ENCODE results near the gene EYA2.

GRCh38 chr20:46970937-46971630 lies 76.4 kb downstream of the EYA2 start:
- TF ChIP-seq, protein P1, sequence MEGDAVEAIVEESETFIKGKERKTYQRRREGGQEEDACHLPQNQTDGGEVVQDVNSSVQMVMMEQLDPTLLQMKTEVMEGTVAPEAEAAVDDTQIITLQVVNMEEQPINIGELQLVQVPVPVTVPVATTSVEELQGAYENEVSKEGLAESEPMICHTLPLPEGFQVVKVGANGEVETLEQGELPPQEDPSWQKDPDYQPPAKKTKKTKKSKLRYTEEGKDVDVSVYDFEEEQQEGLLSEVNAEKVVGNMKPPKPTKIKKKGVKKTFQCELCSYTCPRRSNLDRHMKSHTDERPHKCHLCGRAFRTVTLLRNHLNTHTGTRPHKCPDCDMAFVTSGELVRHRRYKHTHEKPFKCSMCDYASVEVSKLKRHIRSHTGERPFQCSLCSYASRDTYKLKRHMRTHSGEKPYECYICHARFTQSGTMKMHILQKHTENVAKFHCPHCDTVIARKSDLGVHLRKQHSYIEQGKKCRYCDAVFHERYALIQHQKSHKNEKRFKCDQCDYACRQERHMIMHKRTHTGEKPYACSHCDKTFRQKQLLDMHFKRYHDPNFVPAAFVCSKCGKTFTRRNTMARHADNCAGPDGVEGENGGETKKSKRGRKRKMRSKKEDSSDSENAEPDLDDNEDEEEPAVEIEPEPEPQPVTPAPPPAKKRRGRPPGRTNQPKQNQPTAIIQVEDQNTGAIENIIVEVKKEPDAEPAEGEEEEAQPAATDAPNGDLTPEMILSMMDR (IDR thresholded peaks at IDR 0.05): no peak
- no peak for TF ChIP-seq POLR2A (IDR thresholded peaks at IDR 0.05)

Data from adrenal gland (tissue), 5 donors.